ENCODE measurements around the gene LRRFIP1.
"Not testable (repeated sequence)": the region's sequence is repeated elsewhere in the genome, so short reads cannot be mapped to it uniquely, and the experiment has no call there.

Gene LRRFIP1

DNA sequence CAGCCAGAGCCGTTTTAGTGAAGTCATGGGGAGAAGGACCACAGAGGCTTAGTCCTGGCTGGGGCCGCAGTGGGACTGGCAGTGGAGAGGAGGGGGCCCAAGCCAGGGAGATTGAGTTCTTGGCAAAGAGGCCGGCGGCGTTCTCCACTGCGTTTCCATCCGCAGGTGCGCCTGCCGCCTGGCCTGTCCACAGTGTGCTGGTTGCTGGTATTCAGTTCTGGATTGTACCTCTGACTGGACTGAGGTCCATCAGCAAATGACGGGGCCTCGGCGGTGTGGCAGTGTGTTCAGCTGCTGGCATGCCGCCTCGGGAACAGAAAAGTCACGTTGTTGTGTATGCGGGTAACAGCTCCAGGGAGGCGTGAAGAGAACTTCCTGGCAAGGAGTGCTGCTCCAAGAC lies 36.8 kb downstream of the LRRFIP1 start:
- DNase-seq (ENCODE audit: low spot score) = peak; percentile 63

DNA sequence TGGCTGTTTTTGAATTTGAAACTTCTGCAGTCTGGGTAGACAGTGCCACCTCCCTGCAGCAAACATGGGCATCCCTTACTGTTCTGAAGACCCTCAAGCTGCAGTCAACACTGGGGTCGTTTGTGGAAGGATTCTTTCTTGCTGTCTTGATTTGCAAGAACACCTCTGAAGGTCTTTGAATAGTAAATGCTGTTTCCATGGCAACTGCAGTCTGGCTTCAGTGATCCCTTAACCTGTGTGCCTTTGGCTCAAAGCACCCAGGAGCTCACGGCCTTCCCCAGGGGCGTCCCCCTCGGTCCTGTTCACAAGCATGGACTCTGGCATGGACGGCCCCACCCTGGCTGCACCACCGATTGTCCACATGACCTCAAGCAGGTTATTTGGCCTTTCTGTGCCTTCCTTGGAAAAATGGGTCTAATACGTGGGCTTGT lies 38.3 kb downstream of the LRRFIP1 start:
- DNase-seq (ENCODE audit: low spot score) = peak; percentile 65

DNA sequence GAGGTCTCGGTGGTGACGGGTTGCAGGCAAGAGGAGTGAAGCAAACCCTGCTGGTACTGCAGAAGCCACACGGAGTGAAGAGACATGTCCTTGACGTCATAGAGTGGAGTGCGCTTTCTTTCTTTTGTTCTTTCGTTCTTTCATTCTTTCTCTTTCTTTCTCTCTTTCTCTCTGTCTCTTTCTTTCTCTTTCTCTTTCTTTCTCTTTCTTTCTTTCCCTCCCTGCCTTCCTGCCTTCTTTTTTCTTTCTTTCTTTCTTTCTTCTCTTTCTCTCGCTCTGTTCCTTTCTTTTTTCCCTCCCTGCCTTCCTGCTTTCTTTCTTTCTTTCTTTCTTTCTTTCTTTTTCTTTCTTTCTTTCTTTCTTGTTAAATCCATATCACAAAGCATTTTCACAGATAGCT lies 39.2 kb downstream of the LRRFIP1 start:
- no peak for DNase-seq (ENCODE audit: low spot score)

DNA sequence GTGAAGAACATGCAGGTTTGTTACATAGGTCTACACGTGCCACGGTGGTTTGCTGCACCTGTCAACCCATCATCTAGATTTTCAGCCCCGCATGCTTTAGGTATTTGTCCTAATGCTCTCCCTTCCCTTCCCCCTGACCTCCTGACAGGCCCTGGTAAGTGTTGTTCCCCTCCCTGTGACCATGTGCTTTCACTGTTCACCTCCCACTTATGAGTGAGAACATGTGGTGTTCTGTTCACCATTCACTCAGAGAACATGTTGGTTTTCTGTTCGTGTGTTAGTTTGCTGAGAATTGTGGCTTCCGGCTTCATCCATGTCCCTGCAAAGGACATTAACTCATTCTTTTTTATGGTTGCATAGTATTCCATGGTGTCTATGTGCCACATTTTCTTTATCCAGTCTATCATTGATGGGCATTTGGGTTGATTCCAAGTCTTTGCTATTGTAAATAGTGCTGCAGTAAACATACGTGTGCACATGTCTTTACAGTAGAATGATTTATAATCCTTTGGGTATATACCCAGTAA lies 39.7 kb downstream of the LRRFIP1 start:
- DNase-seq (ENCODE audit: low spot score) = not testable (repeated sequence)

DNA sequence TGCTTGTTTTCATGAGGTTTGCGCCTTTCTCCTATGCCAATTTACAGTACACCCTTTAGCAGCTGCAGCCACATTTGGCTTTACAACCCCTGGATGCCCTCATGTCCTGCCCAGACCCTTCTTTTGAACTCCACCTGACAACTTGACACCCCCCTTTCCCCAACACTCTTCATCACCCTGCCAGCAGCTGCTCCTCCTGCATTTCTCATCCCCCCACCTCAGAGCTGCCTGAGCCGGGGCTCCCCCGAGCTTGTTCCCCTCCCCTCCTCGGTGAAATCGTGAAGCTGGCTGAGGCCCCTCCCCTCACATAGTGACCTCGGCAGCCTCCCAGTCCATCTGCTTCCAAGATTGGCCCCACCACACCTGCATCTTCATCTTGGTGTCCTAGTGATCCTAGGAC lies 40.5 kb downstream of the LRRFIP1 start:
- no peak for DNase-seq (ENCODE audit: low spot score)

DNA sequence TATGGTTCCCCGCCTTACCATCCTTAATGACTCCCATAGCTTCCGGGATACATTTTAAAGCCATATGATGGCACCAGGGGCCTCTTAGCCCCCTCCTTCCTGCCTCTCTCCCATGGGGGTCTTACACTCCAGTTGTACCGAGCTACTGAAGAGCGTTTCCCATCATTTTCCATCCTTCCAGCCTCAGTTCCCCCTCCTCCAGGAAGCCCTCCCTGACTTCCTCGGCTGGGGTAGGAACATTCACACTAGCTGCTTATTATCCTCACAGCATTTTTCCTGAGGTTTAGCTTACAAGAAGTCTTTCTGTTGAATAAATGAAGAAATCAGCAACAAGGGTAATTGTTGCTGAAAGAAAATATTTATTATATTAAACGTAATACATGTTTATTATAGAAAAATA lies 41.1 kb downstream of the LRRFIP1 start:
- no peak for DNase-seq (ENCODE audit: low spot score)

DNA sequence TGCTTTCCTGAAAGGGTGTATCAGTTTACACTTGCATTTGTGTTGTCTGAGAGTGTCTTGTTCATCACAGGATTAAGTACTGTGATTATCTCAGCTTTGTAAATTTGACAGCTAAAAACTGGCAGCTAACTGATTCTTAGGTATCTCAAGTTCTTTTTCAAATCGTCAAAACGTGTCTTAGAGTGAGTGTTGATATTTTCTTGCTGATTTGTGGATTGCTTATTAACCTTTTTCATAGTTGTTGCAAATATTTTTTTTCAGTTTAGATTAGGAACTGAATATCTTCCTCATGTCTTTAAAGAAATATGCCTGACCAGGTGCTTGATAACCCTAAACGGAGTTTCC lies 41.9 kb downstream of the LRRFIP1 start:
- no peak for DNase-seq (ENCODE audit: low spot score)

DNA sequence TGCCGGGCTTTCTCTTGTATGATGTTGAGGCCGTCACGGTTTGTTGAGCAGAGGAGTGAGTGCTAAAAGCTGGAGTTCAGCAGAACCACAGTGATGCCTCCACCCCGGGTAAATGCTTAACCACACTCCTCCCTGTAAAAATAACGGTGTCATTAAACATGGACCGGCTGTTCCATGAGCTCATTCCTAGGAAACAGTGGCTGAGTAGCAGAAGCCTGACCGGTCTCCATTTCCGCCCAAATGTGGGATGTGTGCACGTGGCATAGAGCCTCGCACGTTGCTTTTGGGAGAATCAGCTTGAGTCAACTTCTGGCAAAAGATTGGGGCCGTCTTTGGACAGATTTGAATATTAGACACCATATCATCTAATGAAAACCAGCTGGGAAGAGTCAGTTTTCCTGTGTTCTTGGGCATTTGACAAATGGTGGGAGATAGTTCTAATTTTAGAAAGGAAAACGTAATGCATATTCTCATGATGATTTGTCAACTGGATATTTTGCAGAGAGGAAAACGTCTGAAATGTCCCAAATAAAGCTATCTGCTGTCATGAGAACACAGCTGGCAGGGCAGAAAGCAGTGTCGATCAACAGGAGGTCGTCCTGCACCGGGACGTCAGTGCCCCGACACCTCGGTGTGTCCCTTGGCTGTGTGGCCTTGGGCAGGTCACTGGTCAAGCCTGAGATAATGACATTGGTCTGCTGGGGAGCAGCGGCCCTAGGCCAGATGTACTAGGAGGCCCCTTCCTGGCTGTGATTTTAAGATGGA lies 42.4 kb downstream of the LRRFIP1 start:
- peak; percentile 98 for DNase-seq (ENCODE audit: low spot score)

DNA sequence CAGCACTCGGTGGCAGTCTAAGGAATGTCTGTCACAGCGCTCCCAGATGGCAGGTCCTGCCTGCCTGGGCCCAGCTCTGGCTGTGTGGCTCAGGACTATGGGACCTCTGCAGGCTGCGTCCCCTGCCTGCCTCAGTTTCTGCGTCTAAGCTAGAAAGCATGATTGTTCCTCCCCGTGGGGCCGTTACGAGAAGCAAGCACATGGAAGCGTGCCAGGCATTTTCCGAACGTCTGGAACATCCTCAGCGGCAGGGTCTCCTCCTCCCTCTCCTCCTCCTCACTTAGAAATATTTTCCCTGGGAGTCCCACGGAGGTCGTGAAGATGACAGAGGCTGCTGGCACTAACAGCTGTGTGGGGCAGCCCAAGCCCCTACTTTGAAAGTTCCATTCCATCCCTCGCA lies 43.3 kb downstream of the LRRFIP1 start:
- DNase-seq (ENCODE audit: low spot score) = no peak

DNA sequence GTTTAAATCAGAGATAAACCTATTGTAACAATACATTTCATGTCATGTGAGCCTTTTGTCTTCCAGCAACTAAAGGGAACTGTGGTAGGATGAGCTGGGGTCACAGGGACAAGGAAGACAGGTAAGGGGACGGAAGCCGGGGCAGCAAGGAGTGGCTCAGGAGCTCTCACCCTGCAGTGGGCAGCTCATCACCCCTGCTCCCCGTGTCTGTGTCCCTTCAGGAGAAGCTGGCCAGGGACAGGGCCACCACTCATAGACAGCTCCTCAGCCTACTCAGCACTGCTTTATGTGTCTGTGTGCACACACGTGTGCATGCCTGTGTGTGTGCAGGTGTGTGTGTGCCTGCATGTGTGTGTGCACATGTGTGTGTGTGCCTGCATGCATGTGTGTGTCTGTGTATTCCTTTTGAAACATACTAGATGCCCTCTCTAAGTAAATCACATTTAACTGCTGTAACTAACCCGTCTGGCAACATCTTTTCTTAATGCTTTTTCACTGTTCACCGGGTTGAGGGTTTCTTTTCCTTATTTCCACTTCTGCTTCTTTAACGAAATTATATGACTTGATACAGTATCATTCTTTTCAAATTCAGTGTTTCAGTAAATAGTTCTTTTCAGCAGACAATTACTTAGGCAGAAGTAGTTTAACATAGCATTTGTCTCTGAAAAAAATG lies 44.2 kb downstream of the LRRFIP1 start:
- DNase-seq (ENCODE audit: low spot score) = no peak

DNA sequence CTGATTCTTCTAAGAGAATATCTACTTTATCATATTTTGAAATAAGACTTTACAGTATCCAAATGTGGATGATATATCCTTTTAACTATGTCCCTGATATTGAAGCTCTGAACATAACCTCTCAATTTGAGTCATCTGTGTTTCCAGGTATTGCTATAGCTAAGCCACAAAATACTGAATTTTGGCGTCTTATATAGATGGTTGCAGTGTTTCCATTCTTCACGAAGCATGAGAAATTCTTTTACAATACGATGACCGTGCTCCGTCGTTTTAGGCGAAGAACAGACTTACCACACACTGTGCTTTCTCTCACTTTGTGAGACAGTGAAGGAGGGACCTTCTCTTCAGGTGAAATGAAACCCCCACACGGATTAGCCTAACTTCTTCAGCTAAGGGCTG lies 45.3 kb downstream of the LRRFIP1 start:
- no peak for DNase-seq (ENCODE audit: low spot score)

DNA sequence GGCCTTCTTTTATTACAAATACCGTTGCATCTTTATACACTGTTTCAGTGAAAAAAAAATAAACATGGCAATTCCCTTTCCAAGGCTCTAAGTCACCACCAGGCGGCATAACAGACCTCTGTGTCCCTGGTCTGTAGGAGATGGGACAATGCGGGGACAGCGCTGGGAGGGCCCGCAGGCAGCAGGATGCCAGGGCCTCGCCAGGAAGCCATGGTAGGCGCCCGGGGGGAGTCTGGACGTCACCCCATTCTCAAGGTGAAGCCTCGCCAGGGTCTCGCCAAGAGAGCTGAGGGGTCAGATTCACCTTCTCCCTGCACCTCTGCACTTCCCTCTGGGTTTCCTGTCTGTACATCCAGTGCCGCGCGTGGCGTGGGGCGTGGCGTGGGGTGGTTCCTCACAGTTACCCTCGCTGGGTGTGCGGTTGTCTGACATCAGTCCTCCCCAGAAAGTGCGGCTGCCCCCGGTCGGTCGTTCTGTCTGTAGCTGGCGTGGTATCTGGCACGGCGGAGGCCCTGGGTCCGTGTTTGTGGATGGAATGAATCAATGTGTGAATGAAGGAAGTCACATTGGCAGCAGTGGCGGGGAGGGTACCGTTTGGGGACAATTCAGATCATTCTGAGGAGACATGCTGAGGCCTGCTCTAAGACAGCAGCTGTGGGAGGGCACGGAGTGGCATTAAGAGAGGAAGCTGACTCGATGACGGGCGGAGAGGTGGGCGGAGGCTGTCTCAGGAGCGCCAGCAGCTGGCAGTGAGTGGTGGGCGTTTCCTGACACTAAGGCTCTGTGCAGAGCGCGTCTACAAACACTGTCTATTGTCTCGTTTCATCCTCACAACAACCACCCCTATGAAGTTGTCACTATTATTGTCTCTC lies 46.0 kb downstream of the LRRFIP1 start:
- peak; percentile 33 for DNase-seq (ENCODE audit: low spot score)

DNA sequence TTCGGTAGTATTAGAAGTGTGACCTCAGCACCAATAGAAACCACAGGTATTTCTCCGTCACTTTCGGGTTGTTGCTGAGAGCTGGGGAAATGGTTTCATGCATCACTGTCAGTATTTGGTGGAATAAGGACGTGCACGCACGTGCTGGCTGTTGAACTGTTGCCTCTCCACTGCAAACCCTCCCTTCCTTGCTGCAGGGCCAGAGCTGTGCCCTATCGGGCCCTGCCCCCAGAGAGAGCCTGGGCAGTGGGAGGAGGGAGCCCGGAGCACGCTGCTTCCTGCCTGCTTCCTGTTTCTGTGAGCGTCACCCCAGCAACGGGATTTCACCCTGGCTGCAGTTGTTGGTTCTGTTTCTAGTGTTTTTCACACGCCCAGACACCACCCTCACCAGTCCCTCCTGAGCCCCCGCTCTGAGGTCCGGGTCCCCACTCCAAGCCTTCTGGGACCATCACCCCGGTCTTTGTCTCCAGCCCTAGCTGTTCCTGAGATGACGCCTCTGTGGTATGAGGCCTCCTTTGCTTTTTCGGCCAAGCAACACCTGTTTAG lies 47.4 kb downstream of the LRRFIP1 start:
- peak; percentile 91 for DNase-seq (ENCODE audit: low spot score)

DNA sequence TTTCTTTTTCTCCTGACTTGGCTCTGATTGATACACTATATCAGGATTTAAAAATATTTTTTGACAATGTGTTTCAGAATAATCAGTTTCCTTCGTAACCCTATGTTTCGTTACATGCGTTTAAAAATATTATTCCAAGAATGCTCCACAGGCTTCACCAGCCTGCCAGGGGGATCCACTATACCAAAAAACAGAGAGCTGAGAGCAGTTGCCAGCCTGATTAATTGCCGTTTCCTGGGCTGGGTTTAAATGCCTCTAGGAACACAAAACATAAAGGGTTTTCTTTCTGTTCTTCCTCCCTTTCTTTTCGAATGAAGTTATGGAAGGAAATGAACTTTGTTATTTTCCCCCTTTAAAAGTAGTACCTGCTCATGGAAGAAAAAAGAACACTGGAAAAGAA lies 47.9 kb downstream of the LRRFIP1 start:
- no peak for DNase-seq (ENCODE audit: low spot score)

DNA sequence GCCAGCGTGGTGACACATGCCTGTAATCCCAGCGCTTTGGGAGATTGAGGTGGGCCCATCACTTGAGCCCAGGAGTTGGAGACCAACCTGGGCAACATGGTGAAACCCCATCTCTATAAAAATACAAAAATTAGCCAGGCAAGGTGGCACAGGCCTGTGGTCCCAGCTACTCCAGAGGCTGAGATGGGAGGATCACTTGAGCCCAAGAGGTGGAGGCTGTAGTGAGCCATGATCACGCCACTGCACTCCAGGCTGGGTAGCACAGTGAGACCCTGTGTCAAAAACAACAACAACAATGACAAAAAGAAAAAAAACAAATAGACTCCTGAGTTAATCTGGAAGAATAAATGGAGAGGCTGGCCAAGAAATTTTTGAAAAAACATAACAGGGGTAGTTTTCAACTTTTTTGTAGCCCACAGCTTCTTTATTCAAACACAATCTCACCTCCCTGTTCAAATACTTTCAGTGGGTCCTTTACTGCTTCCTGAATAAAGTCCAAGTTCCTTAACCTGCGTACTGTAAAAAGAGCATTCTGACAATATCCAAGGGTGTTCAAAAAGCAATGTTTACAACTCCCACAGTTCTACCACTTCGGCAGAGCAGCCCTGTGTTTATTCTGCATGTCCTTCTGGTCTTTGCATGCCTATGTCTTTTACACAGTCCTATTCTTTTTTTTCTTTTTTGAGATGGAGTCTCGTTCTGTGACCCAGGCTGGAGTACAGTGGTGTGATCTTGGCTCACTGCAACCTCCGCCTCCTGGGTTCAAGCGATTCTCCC lies 53.5 kb downstream of the LRRFIP1 start:
- DNase-seq (ENCODE audit: low spot score) = no peak

DNA sequence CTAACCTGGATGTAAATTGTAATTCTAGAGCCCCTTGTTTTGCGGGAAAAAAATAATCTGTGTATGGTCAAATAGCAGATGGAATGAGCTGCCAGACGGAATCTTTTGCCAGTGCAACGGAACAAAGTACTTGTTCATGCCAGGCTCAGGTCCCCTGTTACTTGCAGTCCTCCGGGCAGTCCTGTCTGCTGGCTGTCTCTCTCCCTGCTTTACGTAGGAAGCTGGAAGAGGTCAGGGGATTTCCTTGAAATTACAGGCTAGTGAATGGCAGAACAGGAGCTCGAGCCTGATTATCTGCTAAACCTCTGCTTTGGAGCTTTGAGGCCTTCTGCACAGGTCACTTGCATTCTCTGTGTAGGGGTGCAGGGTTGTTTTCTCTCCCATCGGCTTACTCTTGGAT lies 54.8 kb downstream of the LRRFIP1 start:
- no peak for DNase-seq (ENCODE audit: low spot score)

DNA sequence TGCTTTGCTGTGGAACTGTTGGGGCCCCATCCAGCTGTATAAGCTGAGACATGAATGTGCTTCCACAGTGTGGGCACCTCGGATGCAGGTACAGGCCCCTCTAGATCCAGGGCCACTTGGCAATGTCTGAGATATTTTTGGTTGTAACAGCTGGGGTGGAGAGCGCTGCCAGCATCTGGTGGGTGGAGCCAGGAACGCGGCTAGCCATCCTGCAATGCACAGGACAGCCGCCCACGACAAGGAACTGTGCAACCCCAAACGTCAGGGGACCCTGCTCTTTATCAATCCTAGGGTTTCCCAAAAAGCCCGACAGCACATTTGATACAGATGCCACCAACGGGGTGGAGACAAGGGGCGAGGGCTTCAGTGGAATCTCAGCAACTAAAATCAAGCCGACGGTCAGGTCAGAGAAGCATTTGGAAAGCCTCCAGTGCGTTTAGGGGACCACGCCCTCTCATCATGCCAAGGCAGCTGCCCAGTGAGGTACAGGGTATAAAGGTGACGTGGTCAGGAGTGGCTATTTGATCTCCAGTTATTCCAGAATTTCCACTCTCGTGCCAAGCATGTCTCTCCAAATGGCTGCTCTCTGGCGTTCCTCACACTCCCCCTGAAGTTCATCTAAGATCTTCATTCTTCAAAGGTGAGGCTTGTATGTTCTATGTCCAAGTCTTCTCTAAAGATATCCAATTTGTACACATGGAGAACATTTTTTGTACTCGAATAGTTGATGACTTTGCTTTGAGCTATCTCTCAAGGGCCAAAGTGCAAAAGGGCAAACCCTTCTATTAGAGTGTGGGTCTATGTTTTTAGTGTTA lies 55.7 kb downstream of the LRRFIP1 start:
- DNase-seq (ENCODE audit: low spot score) = no peak

DNA sequence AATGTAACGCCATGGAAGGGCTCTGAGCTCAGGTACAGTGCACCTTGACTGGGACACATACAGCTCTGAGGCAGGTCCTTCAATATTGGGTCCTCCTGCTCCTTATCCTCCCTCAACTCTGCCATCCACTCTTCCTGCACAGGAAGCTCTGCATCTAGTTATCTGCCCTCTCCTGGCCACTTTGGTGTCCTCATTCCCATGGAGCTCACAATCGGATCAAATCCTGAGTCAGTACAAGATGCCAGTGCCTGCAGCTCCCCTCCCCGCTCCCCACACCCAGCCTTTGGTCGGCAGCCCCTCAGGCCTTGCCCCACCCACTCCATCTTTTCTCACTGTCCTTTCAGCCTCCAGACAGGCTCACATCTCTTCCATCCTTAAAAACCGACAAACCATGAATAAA lies 58.0 kb downstream of the LRRFIP1 start:
- peak; percentile 22 for DNase-seq (ENCODE audit: low spot score)

DNA sequence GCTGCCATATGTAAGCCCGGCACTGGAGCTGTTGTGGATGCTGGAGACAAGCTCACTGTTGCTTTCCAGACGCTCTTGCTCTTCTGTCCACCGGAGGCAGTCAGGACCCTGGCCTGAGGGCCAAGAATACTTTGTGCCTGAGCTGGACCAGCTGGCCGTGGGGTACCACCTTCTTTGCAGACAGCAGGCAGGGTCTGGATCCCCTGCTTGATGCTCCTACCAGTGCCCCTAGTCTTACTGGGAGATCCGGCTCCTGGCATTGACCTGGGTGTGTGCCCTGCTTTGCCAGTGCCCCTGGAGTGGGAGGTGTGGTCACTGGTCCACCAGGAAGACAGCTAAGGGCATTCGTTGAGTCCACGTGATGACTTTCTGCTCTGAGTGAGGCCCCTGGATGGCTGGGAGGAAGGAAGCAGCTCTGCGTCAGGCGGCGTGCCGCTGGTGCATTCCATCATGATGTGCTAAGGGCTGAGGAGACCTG lies 59.3 kb downstream of the LRRFIP1 start:
- DNase-seq (ENCODE audit: low spot score) = no peak

DNA sequence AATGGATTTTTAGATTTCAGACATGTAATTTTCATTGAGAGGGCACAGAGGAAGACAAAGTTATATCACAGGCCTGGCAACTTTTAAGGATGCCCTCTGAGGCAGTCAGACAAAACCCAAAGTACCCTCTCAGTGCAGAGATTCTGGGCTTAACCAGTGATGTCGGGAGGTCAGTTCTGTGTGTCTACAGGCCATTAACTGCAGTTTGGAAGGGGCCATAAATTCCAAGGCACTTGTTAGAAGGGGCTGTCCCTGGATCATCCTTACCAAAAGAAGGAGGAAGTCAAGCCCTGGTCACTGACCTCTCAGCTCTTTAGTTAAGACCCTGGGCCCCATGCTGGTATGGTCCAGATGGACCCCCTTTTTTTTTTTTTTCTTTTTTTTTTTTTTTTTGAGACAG lies 60.7 kb downstream of the LRRFIP1 start:
- peak; percentile 52 for DNase-seq (ENCODE audit: low spot score)

DNA sequence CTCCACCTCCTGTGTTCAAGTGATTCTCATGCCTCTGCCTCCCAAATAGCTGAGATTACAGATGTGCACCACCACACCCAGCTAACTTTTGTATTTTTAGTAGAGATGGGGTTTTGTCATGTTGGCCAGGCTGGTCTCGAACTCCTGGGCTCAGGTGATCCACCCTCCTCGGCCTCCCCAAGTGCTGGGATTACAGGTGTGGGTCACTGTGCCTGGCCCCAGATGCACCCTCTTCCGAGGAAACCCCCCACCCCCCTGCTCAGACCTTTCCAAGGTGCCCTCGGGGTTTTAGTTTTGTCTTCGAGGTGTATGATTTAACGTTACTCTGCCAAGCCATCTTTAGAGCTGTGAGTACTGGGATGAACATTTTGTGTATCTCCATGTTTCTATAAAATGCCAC lies 61.2 kb downstream of the LRRFIP1 start:
- not testable (repeated sequence) for DNase-seq (ENCODE audit: low spot score)

Data from kidney tubule cell (primary cell).